Umbilical cord (tissue), 2 donors: ENCODE data around the gene REEP6. TPM values are rescaled to one million over a fixed set of nuclear protein-coding genes. Genes with fewer than 3 reads are reported as not detected.
"Not testable (repeated sequence)": the region's sequence is repeated elsewhere in the genome, so short reads cannot be mapped to it uniquely, and the experiment has no call there.

Experiments used
- DNase-seq: peaks from one replicate; pipeline ENCODE4 v3.0.0-alpha.2; 2015; ENCODE audit warnings: low spot score
- total RNA-seq: library from RNA; depleted of rRNA; stranded (reverse); fragments of >200 nt; gene quantifications from one replicate; pipeline ENCODE4 v1.2.3, GENCODE V29; 2014; ENCODE audit warnings: low replicate concordance; ENCODE audit not compliant: insufficient read depth

REEP6 gene
- total RNA-seq, 1 donor from 2014 or later: 1.4 TPM

DNA sequence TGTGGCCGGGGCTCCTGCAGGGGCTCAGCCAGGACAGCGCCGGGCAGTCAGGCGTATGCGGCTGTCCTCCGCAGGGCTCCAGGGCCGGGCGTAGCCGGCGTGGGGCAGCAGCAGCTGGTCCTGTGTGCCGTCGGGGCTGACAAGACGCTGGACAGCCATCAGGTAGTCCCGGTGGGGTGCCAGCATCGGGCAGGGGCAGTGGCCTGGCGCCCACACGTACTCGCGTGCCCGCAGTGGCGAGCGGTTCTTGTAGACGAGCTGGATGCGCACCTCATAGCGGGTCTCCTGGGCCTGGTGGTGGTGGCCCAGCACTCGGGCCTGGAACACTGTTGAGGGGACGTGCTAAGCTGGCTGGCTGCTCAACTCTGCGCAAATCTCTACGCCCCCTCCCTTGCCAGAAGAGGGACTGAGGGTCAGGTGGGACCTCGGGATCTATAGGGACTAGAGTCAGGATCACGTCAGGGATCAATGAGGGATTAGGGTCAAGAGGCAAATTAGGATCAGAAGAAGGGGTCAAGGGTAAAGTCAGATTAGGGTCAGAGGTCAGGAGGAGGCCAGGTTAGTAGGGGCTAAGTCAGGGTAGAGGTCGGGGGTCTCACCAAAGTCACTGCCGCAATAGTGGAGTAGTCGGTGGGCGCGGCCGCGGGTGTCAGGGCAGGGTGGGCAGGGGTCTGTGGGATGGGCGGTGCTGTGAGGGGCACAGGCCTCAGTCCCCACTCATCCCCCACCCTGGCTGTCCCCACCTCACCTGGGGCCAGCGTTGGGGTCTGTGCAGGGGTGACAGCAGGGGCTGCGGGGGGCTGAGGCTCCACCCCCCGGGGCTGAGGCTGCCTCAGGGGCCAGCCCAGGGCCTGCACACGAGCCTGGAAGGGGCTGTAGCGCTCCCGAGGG is 15.3 kb downstream of the REEP6 start:
- DNase-seq: no peak

DNA sequence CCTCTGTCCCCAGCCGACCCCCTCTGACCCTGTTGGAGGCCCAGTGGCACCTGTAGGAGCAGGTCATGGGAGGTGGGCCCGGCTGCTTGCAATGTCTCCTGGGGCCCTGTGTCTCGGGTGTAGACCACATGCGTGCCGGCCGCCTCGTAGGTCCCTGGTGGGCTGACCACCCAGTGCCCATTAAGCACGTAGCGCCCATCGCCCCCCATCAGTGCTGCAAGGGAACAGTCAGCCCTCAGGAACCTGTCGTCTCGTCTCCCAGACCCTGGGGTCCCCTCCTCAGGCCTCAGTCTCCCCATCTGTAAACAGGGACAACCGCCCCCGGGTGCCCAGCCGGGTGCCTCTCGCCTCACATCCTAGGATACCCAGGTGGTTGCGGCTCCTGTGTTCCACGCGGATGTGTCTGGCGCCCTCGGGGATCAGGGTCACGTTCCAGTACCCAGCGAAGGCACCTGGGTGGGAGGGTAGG is 16.2 kb downstream of the REEP6 start:
- no peak for DNase-seq

DNA sequence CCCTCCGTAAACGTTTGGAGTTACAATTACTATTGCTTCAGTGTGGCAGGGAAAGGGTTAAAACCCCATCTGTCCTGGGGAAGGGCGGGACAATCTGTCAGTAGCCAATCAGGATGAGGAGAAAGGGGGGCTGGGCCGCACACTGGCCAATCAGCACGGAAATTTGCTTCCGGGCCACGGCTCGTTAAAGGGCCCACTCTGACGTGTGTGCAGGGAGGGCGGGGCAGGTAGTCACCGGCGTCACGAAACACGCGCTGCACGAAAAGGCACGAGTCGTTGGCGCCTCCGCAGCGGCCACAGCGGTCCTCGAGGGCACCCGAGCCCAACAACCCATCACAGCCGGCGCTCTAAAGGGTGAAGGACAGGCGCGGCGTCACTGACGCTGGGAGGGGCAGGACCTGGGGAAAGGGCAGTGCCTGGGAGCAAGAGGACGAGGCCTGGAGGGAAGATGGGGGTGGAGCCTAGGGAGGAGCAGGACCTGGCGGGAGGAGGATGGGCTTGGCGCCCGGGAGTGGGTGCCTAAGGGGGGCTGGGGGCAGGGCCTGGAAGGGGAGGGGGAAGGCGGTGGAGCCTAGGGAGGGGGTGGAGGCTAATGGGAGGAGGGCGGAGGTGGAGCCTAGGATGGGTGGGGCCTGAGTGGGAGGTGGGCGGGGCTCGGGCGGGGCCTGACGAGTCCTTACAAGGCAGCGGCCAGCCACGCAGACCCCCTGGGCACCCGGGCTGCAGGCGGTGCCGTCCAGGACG is 17.0 kb downstream of the REEP6 start:
- peak; percentile 96 for DNase-seq

DNA sequence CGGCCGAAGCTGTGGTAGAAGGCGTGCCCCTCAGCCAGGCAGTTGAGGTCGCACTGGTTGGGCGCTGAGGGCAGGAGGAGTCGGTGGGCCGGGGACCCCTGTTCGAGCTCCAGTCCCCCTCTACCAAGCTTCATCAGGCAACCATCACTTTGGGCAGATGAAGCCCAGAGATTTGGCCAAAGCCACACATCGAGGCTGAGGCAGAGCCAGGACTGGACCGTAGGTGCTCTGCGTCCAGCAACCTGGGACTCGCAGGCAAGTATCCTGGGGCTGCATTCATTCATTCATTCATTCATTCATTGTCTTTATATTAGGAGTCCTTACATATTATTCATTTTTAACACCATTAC is 17.5 kb downstream of the REEP6 start:
- DNase-seq: no peak

DNA sequence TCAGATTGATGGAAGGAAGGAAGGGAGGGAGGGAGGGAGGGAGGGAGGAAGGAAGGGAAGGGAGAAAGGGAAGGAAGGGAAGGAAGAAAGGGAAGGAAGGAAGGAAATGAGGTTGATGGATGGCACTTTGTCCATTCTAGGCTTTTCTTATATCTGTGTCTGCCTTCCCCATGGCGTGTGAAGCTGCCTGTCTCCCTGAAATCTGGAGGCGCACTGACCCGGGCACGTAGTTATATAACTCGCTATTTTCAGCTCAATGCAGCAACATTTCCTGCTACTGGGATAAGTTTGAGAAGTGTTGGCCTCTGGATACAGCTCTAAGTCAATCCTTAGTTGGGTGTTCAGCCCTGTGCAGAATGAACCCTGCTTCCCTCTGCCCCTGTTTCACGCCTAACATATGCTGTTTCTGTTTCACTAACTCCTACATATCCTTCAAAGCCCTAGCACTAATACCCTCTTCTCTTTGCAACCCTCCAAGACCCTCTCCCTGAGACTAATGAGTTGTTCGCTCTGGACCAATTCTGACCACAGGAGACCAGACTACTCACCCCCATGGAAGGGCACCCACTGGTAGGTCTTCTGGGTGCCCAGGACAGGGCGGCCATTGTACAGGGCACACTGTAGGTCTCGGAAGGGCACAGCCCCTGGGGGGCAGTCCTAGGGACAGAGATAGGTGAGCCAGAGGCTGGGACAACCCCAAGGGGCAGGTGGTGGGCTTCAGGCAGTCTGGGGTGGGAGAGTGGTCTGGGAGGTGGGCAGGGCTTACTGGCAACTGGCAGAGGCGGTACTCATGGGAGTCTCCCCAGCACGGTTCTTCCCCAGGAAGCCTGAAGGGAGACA is 18.8 kb downstream of the REEP6 start:
- no peak for DNase-seq

DNA sequence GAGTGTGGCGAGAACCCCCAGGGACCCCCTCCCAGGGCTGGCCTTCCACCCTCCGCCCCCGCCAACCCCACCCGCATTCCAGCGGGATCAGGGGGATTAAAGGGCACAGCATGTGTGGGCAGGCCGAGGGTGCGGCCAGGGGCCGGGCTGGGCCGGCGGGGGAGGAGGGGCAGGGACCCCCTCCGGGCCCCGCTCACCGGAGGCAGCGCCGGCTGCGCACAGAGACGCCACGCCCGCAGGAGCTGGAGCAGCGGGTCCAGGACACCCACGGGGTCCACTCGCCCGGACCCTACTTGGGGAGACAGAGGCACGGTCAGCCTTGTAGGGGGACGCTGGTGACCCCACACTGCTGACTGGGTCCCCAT is 19.4 kb downstream of the REEP6 start:
- DNase-seq: no peak

DNA sequence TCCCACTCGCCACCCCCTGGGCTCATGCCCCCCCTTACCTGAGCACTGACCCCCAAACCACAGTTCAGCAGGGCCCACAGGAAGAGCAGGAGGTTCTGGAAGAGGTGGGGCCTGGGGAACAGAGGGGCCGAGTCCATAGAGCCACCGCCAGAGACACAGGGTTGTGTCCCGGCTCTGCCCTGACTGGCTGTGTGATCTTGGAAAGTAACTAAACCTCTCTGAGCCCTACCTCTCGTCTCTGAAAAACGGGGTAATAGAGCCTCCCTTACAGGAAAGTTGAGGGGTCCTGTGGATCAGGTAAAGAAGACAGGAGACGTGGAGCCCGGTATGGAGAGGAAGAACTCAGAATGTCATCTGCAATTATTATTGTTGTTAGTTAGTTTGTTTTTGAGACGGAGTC is 19.8 kb downstream of the REEP6 start:
- no peak for DNase-seq

DNA sequence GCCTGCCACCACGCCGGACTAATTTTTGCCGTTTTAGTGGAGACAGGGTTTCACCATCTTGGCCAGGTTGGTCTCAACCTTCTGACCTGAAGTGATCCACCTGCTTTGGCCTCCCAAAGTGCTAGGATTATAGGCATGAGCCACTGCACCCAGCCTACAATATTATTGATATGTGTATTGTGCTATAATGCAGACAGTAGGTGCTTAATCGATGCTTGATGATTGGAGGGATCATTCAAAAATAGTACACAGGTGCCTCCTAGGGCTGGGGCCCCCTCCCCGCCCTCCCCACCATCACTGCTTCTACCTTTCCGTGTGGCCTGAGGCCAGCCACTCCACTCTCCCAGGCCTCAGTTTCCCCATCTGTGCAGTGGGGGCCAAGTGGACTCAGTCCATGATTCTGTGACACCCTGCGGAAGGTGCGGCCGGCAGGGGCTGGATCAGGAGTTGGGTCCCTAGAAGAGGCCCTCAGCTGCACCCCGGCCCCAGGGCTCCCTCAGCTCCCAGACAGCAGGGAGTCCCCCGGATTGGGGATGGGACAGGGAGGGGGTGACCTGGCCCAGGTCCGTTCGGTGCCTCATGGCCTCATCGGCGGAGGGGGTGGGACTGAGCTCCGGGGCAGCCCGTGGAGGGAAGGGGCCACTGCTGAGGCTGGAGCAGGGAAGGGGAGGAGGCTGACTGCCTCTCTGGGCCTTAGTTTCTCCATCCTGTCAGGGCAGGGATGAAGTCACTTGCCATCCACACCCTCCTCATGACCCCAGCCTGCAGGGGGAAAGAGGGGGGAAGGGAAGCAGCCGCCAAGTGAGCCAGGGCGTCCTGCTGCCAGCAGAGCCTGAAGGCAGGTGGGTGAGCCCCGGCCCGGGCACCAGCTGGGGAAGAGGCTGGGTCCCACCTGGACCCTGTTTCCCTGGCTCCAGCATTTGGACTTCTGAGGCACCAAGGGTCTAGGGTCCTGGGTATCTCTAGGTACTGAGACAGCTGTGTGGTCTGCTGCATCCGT is 20.6 kb downstream of the REEP6 start:
- DNase-seq: no peak

DNA sequence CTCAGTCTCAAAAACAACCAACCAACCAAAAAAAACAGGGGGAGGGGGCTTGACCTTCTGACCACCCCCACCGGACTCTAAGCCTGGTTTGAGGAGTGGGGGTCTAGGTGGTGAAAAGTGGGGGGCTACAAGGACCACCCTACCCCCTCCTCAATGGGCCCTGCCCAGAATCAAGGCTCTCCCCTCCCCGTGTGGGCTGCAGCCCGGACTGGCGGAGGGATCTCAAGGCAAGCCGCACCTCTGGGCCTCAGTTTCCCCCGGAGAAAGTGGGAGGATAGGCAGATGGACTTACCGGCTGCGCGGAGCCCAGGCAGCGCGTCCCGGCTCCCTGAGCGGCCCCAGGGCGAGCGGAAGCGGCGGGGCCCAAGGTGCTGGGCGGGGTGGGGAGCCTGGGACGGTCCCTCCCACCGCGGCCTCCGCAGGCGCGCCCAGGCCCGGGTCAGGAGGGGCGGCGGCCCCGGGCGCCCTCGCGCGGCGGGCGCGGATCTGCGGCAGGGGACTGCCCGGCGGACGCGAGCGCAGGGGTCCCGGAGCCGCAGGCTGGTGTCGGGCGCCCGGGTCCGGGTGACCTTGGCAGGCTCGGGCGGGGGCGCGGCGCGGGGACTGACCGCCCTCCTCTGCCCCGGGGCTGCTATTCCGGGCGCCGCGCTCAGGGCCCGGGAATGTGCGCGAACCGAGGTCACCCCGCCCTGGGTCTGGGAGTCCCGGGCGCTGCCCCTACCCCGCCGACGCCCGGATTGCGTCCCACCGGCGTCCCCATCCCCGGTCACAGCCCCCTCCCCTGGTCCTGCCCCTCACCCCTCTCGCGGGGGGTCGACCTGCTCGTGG is 21.9 kb downstream of the REEP6 start, which contains the start of gene ADAMTSL5:
Gene ADAMTSL5 (minus strand): TSS at position 349 of the 828 bp plus-strand sequence. CDS start 2,076 bp downstream, outside the sequence.
- DNase-seq: peak; percentile 77

DNA sequence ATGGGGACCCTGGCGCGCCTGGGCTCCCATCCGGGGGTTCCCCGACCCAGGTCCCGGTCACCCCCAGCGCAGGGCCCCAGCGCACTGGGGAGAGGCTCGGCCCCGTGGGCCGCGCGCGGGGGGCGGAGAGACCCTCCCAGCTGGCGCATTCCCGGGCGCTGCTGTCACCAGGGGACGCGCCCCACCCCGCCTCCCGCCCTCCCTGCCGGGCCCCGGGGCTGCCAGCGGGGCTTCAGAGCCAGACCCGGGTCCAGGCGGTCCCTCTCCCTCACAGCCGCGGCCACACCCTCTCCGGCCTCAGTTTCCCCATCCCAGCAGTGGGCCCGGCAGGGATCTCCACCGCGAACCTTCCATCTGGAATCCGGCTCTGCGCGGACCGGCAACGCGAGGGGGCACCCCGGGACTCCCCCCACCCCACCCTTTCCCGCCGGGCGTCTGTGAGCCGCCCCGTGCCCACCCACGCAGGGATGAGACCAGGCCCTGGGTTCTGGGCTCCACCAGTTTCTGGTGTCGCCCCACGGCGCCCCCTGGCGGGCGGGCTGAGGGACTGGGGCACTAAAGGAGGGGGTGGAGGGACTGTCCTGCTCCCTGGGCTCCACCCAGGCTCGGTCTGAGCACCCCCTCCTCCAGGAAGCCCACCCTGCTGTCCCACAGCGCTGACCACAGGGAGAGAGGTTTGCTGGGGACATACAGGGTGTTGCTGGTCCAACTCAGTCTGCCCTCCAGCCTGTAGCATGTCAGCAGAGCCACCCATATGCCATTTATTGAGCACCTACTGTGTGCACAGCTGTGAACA is 22.7 kb downstream of the REEP6 start:
- DNase-seq: peak; percentile 71

DNA sequence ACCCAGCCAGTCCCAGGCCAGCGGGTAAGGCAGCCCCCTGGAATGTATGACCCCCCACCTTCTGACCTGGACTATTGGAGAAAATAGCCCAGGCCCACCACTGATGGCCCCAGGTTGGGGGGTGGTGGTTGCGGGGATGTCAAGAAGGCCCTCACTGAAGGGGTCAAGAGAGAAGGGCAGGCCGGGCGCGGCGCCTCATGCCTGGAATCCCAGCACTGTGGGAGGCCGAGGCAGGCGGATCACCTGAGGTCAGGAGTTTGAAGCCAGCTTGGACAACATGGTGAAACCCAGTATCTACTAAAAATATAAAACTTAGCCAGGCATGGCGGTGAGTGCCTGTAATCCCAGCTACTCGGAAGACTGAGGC is 23.3 kb downstream of the REEP6 start:
- DNase-seq: no peak

DNA sequence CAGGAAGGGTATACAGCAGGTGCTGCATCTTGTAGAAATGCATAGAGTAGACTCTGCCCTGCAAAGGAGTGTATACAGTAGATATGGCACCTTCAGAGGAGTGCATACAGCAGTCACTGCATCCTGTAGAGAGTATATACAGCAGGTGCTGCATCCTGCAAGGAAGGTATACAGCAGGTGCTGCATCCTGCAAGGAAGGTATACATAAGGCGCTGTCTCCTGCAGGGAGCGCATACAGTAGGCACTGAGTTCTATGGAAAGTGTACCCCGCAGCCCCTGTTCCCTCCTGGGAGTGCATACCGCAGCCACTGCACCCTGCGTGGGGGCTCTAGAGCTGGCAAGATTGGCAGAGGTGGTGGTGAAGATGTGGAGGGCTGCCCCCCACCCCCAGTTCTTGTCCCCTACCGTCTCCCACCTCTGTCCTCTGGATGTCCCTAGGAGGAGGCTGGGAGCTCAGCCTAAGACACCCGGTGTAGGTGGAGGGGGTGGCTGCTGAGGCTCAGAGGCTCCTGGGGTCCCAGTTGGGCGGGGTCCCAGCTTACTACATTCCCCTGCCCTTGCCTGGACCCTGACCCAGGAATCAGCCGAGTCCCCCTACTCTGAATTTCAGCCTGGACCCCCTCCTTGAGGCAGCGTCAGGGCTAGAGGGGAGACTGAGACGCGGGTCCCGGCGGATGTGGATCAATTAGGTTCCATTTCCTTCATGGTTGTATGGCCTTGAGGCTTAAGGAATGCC is 24.2 kb downstream of the REEP6 start:
- DNase-seq: no peak

DNA sequence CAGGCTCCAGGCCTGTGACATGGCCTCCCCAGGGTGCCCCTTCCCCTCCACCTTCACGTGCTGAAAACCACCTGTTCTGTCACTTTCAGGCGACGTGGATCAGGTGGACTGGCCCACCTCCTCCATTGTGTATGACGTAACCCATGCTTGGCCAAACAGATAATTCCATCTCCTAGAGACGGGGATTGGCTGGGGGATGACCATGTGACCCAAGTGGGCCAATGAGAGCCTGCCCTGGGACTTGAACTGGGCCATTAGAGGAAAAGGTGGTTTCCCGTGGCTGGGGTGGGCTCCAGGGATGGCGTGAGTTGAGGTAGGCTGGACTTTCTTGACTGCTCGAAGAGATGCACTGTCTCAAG is 25.4 kb downstream of the REEP6 start:
- DNase-seq: no peak

DNA sequence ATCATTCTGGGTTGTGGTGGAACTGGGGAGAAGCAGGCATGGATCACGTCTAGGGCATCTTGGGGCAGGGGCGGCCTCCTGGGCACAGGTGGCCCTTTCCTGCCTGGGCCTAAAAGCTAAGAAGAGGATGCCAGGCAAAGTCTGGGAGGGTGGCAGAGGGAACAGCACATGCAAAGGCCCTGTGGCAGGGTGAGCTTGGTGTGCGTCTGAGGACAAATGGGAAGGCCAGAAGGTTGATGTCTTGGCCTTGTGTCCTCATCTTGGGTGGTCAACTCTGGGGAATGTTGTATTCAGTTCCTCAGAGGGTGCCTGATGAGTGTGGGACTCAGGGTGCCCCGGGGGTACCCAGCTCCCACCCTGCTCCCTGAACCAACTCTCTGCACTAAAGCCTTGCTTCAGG is 27.5 kb downstream of the REEP6 start:
- DNase-seq: no peak

DNA sequence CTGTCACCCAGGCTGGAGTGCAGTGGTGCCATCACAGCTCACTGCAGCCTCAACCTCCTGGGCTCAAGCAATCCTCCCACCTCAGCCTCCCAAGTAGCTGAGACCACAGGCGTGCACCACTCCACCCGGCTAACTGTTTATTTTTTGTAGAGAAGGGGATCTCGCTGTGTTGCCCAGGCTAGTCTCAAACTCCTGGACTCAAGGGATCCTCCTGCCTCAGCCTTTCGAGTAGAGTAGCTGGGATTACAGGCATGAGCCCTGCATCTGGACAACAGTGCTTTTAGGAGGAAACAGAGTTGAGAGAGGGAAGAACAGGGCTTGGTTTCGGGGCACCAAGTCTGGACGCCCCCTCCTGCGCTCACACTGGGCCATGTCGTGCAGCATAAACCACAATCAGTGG is 28.8 kb downstream of the REEP6 start:
- not testable (repeated sequence) for DNase-seq

DNA sequence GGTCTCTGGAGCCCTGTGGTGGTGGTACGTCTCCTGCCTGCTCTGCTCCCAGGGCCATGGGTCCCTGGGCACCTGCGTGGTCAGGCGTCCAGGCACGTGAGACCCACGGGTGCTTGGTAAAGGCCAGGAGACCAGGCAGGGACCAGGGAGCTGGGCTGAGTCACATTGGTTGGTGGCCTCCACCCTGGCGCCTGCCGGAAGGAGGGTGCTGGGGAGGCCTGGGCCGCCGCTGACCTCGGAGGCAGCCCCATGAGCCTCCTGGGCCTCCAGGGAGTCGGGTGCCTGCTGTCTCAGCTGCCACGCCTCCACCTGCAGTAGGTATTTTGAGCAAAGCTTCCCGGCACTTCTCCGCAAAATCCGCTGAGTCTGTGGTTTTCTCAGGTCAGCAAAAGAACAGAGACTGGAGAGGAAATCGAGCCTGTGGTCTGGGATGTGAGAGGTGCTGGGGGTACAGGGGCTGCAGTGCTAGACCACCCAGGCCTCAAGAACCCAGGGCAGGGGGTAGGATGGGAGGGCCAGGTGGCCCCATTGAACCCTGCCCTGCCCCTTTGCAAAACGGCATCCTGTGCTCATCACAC is 29.3 kb downstream of the REEP6 start:
- DNase-seq: no peak

DNA sequence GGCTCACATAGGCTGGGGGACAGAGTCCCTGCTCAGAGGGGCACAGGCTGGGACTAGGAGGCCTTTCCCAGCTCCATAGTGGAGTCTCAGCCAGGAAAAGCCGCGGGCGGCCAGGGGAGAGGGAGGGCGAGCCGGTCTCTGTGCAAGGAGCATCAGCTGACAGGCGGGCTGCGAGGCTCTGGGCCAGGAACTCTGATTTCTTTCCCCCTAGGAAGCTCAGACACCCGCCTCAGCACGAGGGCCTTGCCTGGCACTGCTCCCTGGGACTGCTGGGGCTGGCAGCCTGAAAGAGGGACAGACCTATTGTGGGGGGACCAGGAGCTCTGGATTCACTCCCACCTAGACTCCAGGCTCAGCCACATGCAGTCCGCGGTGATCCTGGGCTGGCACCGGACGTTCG is 30.7 kb downstream of the REEP6 start:
- peak; percentile 59 for DNase-seq

DNA sequence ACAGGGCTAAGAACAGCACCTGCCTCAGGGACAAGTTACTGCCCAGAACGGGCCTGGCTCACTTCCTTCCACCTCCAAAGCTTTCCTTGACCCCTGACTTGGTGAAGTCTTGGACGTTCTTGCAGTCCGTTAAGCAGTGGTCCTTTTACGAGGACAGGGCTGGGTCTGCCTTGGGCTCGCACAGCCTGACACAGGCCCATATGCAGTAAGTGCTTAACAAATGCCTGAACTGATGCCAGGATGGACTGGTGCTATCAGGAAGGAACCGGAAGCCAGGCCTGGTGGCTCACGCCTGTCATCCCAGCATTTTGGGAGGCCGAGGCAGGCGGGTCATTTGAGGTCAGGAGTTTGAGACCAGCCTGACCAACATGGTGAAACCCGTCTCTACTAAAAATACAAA is 31.1 kb downstream of the REEP6 start:
- no peak for DNase-seq
